ENCODE measurements around the gene RBBP7.

The RBBP7 gene

GRCh38 chrX:16797841-16798240 lies 72.3 kb downstream of the RBBP7 start:
- TF ChIP-seq EZH2phosphoT487 (IDR thresholded peaks at IDR 0.05; ENCODE audit: borderline replicate concordance, low read length): no peak
- TF ChIP-seq, protein P1, sequence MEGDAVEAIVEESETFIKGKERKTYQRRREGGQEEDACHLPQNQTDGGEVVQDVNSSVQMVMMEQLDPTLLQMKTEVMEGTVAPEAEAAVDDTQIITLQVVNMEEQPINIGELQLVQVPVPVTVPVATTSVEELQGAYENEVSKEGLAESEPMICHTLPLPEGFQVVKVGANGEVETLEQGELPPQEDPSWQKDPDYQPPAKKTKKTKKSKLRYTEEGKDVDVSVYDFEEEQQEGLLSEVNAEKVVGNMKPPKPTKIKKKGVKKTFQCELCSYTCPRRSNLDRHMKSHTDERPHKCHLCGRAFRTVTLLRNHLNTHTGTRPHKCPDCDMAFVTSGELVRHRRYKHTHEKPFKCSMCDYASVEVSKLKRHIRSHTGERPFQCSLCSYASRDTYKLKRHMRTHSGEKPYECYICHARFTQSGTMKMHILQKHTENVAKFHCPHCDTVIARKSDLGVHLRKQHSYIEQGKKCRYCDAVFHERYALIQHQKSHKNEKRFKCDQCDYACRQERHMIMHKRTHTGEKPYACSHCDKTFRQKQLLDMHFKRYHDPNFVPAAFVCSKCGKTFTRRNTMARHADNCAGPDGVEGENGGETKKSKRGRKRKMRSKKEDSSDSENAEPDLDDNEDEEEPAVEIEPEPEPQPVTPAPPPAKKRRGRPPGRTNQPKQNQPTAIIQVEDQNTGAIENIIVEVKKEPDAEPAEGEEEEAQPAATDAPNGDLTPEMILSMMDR (IDR thresholded peaks at IDR 0.05; ENCODE audit: low read depth, low read length, poor library complexity, severe bottlenecking): no peak
- no peaks in the 10 kb centered on the region for H3K27me3 ChIP-seq (ENCODE audit: control insufficient read depth, low read length)
- 0 out of 2 replicates have a peak, but pooled peaks cover 1% of the 10 kb centered on the region for H3K4me1 ChIP-seq (ENCODE audit: control insufficient read depth, low read length)
- no peak overlapping the region for H3K4me2 ChIP-seq (ENCODE audit: low read length)
- no peak overlapping the region for H3K27ac ChIP-seq (ENCODE audit: low read depth, low read length)
- H3K9me3 ChIP-seq (ENCODE audit: control insufficient read depth, insufficient read depth, low read length): no peaks in the 10 kb centered on the region
- no peaks in the 10 kb centered on the region for H4K20me1 ChIP-seq (ENCODE audit: control insufficient read depth, insufficient read depth, low read depth, low read length)
- no peak overlapping the region for H3K4me3 ChIP-seq (ENCODE audit: low read length)
- no peaks in the 10 kb centered on the region for H3F3A ChIP-seq (ENCODE audit: control insufficient read depth, insufficient read depth)
- H3K9me2 ChIP-seq (replicated peaks; ENCODE audit: control insufficient read depth, low read length): no peaks in the 10 kb centered on the region
- H3K79me2 ChIP-seq (ENCODE audit: control insufficient read depth, low read length): peaks cover 92% of the 10 kb centered on the region
- peaks cover 37% of the 10 kb centered on the region for H3K36me3 ChIP-seq (ENCODE audit: control insufficient read depth, low read length)

GRCh38 chrX:16797358-16797757 lies 72.8 kb downstream of the RBBP7 start:
- H3K27ac ChIP-seq (ENCODE audit: low read depth, low read length): no peak overlapping the region
- peaks cover 89% of the 10 kb centered on the region for H3K79me2 ChIP-seq (ENCODE audit: control insufficient read depth, low read length)
- H3K4me1 ChIP-seq (ENCODE audit: control insufficient read depth, low read length): no peaks in the 10 kb centered on the region
- no peak overlapping the region for H3K4me3 ChIP-seq (ENCODE audit: low read length)
- H3K9me2 ChIP-seq (replicated peaks; ENCODE audit: control insufficient read depth, low read length): no peaks in the 10 kb centered on the region
- no peaks in the 10 kb centered on the region for H4K20me1 ChIP-seq (ENCODE audit: control insufficient read depth, insufficient read depth, low read depth, low read length)
- H3K27me3 ChIP-seq (ENCODE audit: control insufficient read depth, low read length): no peaks in the 10 kb centered on the region
- no peaks in the 10 kb centered on the region for H3F3A ChIP-seq (ENCODE audit: control insufficient read depth, insufficient read depth)
- H3K36me3 ChIP-seq (ENCODE audit: control insufficient read depth, low read length): peaks cover 37% of the 10 kb centered on the region
- no peak overlapping the region for H3K4me2 ChIP-seq (ENCODE audit: low read length)
- no peak for TF ChIP-seq EZH2phosphoT487 (IDR thresholded peaks at IDR 0.05; ENCODE audit: borderline replicate concordance, low read length)
- TF ChIP-seq, protein P1 (IDR thresholded peaks at IDR 0.05; ENCODE audit: low read depth, low read length, poor library complexity, severe bottlenecking): no peak
- H3K9me3 ChIP-seq (ENCODE audit: control insufficient read depth, insufficient read depth, low read length): no peaks in the 10 kb centered on the region

DNA sequence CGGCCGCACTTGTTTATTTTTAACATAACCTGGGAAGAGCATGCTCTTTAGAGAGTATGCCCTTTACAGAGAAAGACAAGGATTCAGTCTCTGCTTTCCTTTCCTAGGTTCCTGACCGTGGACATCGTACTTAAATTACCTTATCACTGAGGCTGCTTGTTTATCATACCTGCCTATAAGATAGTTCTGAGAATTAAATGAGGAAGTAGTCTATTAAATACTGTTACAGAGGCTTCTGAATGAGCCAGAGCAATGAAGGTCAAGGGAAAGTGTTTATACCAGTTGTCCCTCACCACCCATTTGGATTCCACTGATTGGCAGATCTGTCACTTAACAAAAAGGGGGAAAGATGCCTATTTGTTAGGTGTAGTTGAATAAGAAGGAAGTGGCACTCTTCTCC lies 73.9 kb downstream of the RBBP7 start:
- TF ChIP-seq, protein P1 (IDR thresholded peaks at IDR 0.05; ENCODE audit: low read depth, low read length, poor library complexity, severe bottlenecking): no peak
- TF ChIP-seq EZH2phosphoT487 (IDR thresholded peaks at IDR 0.05; ENCODE audit: borderline replicate concordance, low read length): no peak
- H3F3A ChIP-seq (ENCODE audit: control insufficient read depth, insufficient read depth): no peaks in the 10 kb centered on the region
- no peaks in the 10 kb centered on the region for H3K9me3 ChIP-seq (ENCODE audit: control insufficient read depth, insufficient read depth, low read length)
- H3K27ac ChIP-seq (ENCODE audit: low read depth, low read length): no peak overlapping the region
- no peaks in the 10 kb centered on the region for H4K20me1 ChIP-seq (ENCODE audit: control insufficient read depth, insufficient read depth, low read depth, low read length)
- no peaks in the 10 kb centered on the region for H3K9me2 ChIP-seq (replicated peaks; ENCODE audit: control insufficient read depth, low read length)
- no peaks in the 10 kb centered on the region for H3K27me3 ChIP-seq (ENCODE audit: control insufficient read depth, low read length)
- peaks cover 92% of the 10 kb centered on the region for H3K79me2 ChIP-seq (ENCODE audit: control insufficient read depth, low read length)
- peaks cover 45% of the 10 kb centered on the region for H3K36me3 ChIP-seq (ENCODE audit: control insufficient read depth, low read length)
- H3K4me3 ChIP-seq (ENCODE audit: low read length): no peak overlapping the region
- no peaks in the 10 kb centered on the region for H3K4me1 ChIP-seq (ENCODE audit: control insufficient read depth, low read length)
- H3K4me2 ChIP-seq (ENCODE audit: low read length): no peak overlapping the region

Measured in DOHH2 (cell line).